ENCODE measurements around the gene HLF.

HLF gene

DNA sequence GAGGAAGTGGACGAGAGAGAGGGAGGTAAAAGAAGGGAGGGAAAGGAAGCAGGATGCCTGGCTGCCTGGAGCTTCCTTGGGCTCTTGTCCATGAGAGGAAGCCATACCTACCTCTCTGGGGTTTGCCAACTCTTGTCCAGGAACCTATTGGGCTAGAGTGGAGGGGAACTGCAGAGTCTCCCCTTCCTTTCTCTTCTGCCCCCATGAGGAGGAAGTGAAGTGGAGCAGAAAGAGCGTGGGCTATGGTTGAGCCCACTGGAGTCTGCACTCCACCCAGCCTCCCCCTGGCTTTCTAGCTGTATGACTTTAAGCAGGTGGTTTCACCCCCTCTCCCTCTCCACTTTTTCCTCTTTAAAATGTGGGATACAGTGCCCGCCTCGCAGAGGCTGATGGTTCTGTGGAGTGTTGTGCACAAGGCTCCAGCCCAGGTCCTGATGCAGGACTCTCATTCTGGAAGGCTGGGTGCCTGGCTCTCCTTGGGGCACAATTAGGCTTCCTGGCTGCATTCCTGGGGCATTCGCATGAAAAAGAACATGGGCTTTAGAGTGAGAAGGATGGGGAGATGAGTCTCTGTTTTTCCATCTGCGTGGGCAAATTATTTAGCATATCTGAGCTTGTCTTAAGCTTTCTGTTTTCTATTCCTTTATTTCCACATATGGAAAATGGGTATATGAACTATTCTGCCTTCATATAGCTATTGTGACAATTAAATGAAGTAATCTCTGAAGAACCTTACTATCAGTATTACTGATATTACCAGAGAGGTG, 40.7 kb downstream of the HLF start:
- in situ Hi-C loops (cut with MboI; ENCODE audit: low sequenced_read_pairs), result no loop called here

DNA sequence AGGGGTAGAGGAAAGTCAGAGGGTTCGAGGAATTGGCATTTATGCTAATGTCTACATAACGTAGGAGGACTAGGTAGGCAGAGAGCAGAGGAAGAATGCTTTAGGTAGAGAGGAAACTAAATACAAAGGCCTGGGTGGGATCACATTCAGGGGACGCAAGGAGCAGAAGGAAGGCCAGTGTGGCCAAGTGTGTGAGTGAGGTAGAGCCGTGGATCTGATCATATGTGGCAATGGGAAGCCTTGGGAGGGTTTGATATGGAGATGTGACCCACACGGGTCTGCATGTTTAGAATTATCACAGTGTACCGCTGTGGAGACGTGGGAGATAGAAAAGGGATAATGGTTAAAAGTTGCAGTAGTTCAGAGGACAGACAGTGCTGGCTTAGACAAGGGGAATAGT, 43.1 kb downstream of the HLF start:
- in situ Hi-C loops (cut with MboI; ENCODE audit: low sequenced_read_pairs), result no loop called here

DNA sequence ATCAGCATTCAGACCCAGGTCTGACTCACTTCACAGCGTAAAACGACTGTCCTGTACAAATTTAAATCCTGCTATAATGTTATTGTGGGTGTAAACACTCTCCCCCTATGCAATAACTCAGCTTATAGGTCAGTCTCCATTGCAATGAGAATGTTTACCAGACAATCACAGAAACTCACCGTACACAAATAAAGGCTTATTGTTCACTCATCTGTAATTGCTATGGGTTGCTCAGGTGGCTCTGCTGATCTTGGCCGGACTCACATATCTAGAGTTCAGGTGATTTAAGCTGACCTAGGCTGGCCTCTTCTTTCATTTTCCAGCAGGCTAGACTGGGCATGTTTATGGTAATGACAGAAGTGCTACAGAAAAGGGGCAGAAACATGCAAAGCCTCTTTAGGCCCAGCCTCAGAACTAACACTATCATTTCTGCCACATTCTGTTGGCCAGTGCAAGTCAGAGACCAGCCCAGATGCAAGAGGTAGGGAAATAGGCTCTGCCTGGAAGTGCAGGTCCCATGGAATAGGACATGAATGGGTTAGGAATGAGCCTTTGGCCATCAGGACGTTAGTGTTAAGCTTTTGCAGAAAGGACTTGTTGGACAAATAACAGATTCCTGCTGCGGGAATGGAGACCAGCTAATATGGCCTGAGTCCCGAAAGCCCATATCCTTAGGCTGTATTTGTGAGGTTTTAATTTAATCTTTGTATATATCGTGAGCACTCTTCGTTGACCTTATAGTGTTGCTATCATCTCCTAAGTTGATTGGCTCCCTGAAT, 44.0 kb downstream of the HLF start:
- in situ Hi-C loops (cut with MboI; ENCODE audit: low sequenced_read_pairs), result no loop called here

DNA sequence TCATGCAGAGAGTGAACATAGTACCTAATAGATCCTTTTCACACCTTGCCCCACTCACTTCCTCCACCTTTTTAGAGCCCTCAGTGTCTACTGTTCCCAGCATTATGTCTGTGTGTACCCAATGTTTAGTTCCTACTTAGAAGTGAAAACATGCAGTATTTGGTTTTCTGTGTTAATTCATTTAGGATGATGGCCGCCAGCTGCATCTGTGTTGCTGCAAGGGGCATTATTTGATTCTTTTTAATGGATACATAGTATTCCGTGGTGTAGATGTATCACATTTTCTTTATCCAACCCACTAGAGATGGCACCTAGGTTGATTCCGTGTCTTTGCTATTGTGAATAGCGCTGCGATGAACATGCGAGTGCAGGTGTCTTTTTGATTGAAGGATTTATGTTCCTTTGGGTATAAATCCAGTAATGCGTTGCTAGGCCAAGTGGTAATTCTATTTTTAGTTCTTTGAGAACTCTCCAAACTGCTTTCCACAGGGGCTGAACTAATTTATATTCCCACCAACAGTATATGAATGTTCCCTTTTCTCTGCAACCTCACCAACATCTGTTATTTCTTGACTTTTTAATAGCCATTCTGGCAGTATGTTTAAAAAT, 47.1 kb downstream of the HLF start:
- in situ Hi-C loops (cut with MboI; ENCODE audit: low sequenced_read_pairs), result no loop called here

DNA sequence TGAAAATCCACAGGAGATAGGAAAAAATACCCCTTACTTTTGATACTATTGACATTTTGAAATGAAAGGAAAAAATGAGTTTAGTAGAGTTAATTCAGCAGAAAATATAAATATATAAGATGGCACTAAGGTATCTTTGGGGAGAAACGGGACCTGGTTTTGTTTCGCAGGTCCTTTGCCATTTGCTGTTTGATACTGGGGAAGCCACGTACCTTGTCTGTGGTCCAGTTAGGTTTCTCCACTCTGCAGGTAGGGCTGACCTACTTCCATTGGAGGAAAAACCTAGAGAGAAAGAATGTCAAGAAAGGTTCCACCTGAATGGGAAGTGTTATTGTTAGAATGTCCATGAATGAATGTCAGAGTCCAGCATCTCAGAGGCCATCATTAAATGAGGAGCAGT, 48.1 kb downstream of the HLF start:
- in situ Hi-C loops (cut with MboI; ENCODE audit: low sequenced_read_pairs), result no loop called here

DNA sequence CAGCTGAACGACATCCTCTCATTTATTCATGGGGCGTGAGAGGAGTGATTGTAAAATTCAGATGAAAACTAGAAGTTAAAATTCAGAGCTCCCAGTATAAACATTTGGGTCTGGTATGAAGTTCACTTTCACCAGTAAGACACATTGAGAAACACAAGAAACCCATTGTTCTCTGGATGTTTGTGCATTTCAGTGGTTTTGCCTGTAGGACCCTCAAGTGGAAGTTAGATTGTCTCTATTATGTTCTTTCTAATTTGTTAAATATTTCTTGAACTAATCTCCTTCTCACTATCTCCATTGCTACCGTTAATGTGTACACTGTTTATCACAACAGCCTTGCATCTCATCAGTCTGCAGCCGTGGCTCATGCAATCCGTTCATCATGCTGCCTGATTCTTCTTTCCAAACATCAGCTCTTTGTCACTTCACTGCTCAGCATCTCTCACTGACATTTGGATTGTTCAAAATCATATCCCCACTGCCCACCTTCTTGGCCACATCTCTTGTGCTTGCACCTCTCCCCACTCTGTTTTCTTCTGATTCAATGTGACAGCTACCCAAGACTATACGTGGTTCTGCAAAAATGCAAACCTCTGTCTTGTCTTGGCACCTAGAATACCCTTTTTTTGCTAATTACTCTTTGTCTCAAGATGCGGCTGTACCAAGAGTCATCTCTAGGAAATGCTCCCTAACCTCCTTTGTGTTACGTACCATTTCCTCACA, 49.5 kb downstream of the HLF start:
- in situ Hi-C loops (cut with MboI; ENCODE audit: low sequenced_read_pairs), result no loop called here

DNA sequence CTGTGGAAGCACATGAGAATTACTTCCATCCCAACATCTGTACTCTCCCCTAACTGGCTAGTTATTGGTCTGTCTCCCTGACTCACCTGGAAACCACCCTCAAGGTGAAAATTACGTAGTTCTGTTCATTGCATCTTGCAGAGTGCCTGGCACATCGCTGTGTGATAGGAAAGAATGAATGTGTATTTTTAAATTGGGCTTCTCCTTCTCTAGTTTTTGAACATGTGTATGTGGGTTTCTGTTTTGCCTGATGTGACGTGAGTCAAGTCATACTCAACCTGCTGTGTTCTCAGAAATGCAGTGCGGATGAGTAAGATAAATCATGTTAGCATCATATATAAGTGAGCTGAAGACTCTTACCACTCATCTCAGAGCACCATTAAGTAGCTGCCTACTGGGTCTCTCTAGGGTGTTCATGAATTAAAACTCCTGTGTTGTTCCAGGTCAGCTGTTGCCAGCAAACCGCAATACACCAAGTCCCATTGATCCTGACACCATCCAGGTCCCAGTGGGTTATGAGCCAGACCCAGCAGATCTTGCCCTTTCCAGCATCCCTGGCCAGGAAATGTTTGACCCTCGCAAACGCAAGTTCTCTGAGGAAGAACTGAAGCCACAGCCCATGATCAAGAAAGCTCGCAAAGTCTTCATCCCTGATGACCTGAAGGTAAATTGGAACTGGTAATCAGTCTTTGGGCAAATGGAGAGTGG, 50.2 kb downstream of the HLF start:
- in situ Hi-C loops (cut with MboI; ENCODE audit: low sequenced_read_pairs), result no loop called here

DNA sequence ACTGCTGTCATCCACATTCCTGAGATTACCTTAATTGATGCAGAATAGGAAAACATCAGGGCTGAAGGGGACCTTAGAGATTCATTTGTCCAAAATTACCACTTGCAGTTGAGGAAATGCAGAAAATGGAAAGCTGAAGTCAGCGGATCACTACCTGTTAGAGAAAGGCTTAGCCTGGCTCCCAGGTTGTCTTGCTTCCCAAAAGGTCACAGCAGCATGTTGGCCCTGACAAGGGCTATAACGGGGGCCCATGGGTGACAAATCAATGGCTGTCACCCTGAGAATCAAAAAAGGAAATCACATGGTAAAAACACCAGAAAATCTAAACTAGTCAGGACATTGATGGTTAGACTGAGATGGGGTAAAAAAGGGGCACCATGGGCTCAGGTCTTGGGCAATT, 51.7 kb downstream of the HLF start:
- in situ Hi-C loops (cut with MboI; ENCODE audit: low sequenced_read_pairs), result no loop called here

DNA sequence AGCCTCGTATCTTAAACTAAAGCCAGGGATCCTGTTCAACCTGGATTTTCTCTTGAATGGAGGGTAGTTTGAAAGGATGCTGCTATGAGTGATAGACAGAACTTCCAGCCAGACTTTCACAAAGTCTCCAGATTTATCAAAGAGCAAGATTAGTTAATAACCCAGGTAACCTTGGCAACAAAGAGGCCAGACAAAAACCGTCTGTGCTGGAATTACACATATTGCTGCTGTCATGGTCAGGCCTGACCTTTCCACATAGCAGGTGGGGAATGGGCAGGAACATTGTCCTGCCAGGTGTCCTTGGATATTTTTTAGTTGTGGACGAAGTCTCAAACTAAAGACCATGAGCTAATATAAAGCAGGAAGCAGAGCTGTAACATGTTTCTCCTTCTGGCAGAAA, 52.5 kb downstream of the HLF start:
- in situ Hi-C loops (cut with MboI; ENCODE audit: low sequenced_read_pairs), result no loop called here

DNA sequence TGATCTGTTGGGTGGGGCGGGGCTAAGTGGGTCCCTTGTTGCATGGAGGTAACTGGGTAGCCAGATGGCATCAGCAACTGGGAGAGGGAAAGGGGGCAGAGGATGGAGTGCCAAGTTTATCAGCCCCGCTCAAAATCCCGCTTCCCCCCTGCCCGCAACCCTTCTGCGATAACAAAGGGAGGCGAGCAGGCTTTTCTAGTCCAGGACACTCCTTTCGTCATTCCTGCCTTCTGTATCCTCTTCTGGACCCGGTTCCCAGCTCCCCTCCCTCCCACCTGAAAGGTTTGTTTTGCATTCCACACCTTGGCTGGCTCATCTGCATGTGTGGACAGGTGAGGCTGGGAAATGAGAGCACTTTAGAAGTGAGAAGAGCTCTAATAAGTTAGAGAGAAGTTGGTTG, 53.3 kb downstream of the HLF start:
- in situ Hi-C loops (cut with MboI; ENCODE audit: low sequenced_read_pairs), result no loop called here

DNA sequence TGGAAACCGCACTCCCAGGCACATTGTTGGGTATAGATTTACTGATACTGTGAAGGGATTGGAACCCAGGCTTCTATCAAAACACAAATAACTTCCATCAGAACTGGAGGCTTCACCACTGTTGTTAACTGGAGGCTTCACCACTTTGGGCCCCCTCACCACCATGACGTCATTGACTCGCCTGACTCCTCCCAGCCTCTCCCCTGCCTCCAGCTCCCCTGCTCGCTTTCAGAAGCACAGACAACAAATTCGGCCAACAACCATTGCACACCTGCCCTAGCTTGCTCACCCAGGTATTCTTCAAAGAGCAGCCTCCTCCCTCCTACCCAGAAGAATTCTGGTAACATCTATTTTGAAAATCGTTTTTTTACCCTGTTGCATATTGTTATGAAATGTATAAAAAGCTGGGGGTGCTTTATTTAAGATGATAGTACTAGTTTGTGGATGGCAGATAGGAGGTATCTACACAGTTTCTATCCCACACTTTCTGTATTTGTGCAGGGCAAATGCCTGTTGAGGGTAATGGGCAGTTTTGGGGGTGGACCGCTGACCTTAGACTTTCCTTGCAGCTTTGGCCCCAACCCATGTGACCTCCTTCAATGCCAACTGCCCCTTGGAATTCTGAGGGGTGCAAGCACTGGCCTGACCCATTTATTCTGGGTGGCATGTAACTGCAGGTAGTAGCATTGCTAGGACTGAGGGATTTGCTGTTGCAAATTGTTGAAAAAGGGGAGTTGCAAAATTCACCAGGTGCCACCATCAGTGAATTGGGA, 54.1 kb downstream of the HLF start:
- in situ Hi-C loops (cut with MboI; ENCODE audit: low sequenced_read_pairs), result no loop called here

DNA sequence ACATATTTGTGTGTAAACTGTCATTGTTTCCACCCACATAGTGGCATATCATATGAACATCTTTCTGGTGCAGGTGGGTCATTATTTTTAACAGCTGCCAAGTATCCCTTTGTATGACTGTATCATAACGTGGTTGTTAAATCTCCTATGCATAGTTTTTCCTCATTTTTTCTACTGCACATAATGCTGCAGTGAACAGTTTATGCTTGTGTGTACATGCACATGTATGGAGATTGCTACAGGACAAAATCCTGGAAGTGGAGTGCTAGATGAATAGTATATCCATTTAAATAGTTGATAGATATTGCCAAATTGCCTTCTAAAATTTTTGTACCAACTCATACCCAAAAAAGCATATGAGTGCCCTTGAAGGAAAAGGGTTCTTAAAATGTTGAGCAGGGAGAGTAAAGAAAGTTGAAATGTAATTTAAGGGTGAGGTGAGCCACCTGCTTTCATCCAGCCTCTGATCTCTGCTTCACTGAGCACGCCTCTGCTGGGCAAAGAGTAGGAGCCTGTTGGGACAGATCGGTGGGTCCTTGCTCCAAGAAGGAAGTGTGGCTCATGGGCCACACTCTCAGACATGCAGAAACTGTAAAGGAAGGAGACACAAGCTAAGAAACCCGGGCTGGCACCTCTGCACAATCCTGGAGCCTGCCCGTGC, 55.3 kb downstream of the HLF start:
- in situ Hi-C loops (cut with MboI; ENCODE audit: low sequenced_read_pairs), result no loop called here

DNA sequence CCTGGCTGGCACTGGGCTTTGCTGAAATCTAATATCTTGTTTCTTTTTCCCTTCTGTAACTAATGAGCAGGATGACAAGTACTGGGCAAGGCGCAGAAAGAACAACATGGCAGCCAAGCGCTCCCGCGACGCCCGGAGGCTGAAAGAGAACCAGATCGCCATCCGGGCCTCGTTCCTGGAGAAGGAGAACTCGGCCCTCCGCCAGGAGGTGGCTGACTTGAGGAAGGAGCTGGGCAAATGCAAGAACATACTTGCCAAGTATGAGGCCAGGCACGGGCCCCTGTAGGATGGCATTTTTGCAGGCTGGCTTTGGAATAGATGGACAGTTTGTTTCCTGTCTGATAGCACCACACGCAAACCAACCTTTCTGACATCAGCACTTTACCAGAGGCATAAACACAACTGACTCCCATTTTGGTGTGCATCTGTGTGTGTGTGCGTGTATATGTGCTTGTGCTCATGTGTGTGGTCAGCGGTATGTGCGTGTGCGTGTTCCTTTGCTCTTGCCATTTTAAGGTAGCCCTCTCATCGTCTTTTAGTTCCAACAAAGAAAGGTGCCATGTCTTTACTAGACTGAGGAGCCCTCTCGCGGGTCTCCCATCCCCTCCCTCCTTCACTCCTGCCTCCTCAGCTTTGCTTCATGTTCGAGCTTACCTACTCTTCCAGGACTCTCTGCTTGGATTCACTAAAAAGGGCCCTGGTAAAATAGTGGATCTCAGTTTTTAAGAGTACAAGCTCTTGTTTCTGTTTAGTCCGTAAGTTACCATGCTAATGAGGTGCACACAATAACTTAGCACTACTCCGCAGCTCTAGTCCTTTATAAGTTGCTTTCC, 56.0 kb downstream of the HLF start:
- in situ Hi-C loops (cut with MboI; ENCODE audit: low sequenced_read_pairs), result no loop called here

DNA sequence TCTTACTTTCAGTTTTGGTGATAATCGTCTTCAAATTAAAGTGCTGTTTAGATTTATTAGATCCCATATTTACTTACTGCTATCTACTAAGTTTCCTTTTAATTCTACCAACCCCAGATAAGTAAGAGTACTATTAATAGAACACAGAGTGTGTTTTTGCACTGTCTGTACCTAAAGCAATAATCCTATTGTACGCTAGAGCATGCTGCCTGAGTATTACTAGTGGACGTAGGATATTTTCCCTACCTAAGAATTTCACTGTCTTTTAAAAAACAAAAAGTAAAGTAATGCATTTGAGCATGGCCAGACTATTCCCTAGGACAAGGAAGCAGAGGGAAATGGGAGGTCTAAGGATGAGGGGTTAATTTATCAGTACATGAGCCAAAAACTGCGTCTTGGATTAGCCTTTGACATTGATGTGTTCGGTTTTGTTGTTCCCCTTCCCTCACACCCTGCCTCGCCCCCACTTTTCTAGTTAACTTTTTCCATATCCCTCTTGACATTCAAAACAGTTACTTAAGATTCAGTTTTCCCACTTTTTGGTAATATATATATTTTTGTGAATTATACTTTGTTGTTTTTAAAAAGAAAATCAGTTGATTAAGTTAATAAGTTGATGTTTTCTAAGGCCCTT, 56.8 kb downstream of the HLF start:
- in situ Hi-C loops (cut with MboI; ENCODE audit: low sequenced_read_pairs), result no loop called here

DNA sequence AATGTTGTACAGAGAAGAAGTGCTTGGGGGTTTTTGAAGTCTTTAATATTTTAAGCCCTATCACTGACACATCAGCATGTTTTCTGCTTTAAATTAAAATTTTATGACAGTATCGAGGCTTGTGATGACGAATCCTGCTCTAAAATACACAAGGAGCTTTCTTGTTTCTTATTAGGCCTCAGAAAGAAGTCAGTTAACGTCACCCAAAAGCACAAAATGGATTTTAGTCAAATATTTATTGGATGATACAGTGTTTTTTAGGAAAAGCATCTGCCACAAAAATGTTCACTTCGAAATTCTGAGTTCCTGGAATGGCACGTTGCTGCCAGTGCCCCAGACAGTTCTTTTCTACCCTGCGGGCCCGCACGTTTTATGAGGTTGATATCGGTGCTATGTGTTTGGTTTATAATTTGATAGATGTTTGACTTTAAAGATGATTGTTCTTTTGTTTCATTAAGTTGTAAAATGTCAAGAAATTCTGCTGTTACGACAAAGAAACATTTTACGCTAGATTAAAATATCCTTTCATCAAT, 57.8 kb downstream of the HLF start:
- in situ Hi-C loops (cut with MboI; ENCODE audit: low sequenced_read_pairs), result no loop called here

DNA sequence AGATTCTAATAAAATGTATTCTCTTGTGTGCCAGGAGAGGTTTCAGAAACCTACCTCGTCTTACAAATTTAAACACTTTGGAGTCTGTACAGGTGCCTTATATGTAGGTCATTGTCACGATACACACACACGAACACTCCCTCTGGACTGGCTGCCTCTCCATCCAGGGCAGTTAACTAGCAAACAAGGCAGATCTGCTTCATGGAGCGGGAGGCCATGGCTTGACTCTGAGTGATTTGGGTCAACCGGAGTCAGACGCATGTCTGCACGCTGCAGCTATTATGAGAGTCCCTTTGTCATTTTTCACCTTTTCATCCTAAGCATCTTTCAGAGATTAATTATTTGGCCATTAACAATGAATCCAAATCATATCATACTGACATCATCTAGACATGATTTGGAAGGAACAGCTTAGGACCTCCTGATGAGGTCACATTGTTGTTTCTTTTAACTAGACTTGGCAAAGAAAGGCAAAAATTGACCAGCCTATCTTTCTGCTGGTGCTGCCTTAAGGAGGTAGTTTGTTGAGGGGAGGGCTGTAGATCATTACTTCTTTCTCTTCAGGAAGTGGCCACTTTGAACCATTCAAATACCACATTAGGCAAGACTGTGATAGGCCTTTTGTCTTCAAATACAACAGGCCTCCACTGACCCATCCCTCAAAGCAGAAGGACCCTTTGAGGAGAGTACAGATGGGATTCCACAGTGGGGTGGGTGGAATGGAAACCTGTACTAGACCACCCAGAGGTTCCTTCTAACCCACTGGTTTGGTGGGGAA, 58.9 kb downstream of the HLF start:
- in situ Hi-C loops (cut with MboI; ENCODE audit: low sequenced_read_pairs), result no loop called here

DNA sequence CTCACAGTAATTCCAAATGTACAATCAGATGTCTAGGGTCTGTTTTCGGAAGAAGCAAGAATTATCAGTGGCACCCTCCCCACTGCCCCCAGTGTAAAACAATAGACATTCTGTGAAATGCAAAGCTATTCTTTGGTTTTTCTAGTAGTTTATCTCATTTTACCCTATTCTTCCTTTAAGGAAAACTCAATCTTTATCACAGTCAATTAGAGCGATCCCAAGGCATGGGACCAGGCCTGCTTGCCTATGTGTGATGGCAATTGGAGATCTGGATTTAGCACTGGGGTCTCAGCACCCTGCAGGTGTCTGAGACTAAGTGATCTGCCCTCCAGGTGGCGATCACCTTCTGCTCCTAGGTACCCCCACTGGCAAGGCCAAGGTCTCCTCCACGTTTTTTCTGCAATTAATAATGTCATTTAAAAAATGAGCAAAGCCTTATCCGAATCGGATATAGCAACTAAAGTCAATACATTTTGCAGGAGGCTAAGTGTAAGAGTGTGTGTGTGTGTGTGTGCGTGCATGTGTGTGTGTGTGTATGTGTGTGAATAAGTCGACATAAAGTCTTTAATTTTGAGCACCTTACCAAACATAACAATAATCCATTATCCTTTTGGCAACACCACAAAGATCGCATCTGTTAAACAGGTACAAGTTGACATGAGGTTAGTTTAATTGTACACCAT, 59.7 kb downstream of the HLF start:
- in situ Hi-C loops (cut with MboI; ENCODE audit: low sequenced_read_pairs), result no loop called here

Data from HL-60/S4 treated with phorbol 12-myristate 13-acetate at 8.2 ng/mL for 4 days and 3 days (cell line).